ENCODE data around the gene FANCM. TPM values are rescaled to one million over a fixed set of nuclear protein-coding genes. Genes with fewer than 3 reads are reported as not detected.

FANCM gene
- total RNA-seq, 1 donor from 2014 or later = 6.8 TPM

- DNase-seq (ENCODE audit: low read depth) = no peak
Observed at GRCh38 chr14:45242706-45243105, 107.0 kb downstream of the FANCM start.

- no peak for DNase-seq (ENCODE audit: low read depth)
Observed at GRCh38 chr14:45246151-45246550, 110.4 kb downstream of the FANCM start.

GRCh38 chr14:45246691-45247090 lies 111.0 kb downstream of the FANCM start:
- DNase-seq (ENCODE audit: low read depth) = no peak

- peak; percentile 25 for DNase-seq (ENCODE audit: low read depth)
Observed at GRCh38 chr14:45247427-45247826, 111.7 kb downstream of the FANCM start.

- peak; percentile 31 for DNase-seq (ENCODE audit: low read depth)
Observed at GRCh38 chr14:45249856-45250575, 114.3 kb downstream of the FANCM start.

Other genes with a start within 250 kb of the FANCM start
- gene KLHL28, start 174.0 kb upstream of the FANCM start, total RNA-seq = 8.3 and 18.9 TPM in 2 replicates
- gene TOGARAM1, start 173.7 kb upstream of the FANCM start, total RNA-seq = 14.2 and 40.5 TPM in 2 replicates
- gene PRPF39, start 51.8 kb upstream of the FANCM start, total RNA-seq = 25.9 and 40.1 TPM in 2 replicates
- gene FKBP3, start 1.4 kb upstream of the FANCM start, total RNA-seq = 40.6 and 64.9 TPM in 2 replicates
- 24.3 and 29.9 TPM in 2 replicates for gene MIS18BP1, start 117.3 kb downstream of the FANCM start, total RNA-seq